ENCODE measurements around the gene ST3GAL3. TPM values are rescaled to one million over a fixed set of nuclear protein-coding genes. Genes with fewer than 3 reads are reported as not detected.

The ST3GAL3 gene
- total RNA-seq, 1 experiment from 2014 or later = 20.0 TPM

- H3K27me3 Mint-ChIP-seq (ENCODE audit: unreplicated experiment) = no peaks in the 10 kb centered on the region
- CTCF ChIA-PET = interaction anchor here (1.6 kb wide), 1 partner anchor 24 kb away, joined by 3 read pairs; no protein-coding TSS in a partner anchor
- H3K4me3 Mint-ChIP-seq (ENCODE audit: low read depth, unreplicated experiment) = peak overlapping the region; percentile 24
- TF ChIP-seq CTCF (IDR thresholded peaks at IDR 0.05; ENCODE audit: unreplicated experiment) = no peak
- peak overlapping the region; percentile 72 for H3K27ac Mint-ChIP-seq (ENCODE audit: unreplicated experiment)
- no peaks in the 10 kb centered on the region for H3K9me3 Mint-ChIP-seq (ENCODE audit: low read depth, unreplicated experiment)
- peaks cover 8% of the 10 kb centered on the region for H3K36me3 Mint-ChIP-seq (ENCODE audit: insufficient read depth, unreplicated experiment)
- BruUV-seq (replicated peaks) = no TSS peak
- H3K4me1 Mint-ChIP-seq (ENCODE audit: low read depth, unreplicated experiment) = peaks cover 68% of the 10 kb centered on the region
- DNase-seq = peak; percentile 60
- intact Hi-C loops (cut with micrococcal nuclease; ENCODE audit: unreplicated experiment) = no loop called here
Observed at GRCh38 chr1:43834280-43835081, 127.1 kb downstream of the ST3GAL3 start.

GRCh38 chr1:43835082-43836021 is 128.0 kb downstream of the ST3GAL3 start:
- no peaks in the 10 kb centered on the region for H3K9me3 Mint-ChIP-seq (ENCODE audit: low read depth, unreplicated experiment)
- no TSS peak for BruUV-seq (replicated peaks)
- H3K27ac Mint-ChIP-seq (ENCODE audit: unreplicated experiment) = peak overlapping the region; percentile 72
- H3K27me3 Mint-ChIP-seq (ENCODE audit: unreplicated experiment) = no peaks in the 10 kb centered on the region
- no peak for TF ChIP-seq CTCF (IDR thresholded peaks at IDR 0.05; ENCODE audit: unreplicated experiment)
- peaks cover 8% of the 10 kb centered on the region for H3K36me3 Mint-ChIP-seq (ENCODE audit: insufficient read depth, unreplicated experiment)
- H3K4me1 Mint-ChIP-seq (ENCODE audit: low read depth, unreplicated experiment) = peaks cover 66% of the 10 kb centered on the region
- DNase-seq = peak; percentile 79
- CTCF ChIA-PET = interaction anchor here (0.6 to 1.6 kb wide), 2 partner anchors 13 to 23 kb away, joined by 3 to 11 read pairs; no protein-coding TSS in a partner anchor
- peak overlapping the region; percentile 24 for H3K4me3 Mint-ChIP-seq (ENCODE audit: low read depth, unreplicated experiment)
- intact Hi-C loops (cut with micrococcal nuclease; ENCODE audit: unreplicated experiment) = no loop called here

GRCh38 chr1:43836267-43836951 is 129.1 kb downstream of the ST3GAL3 start:
- H3K4me3 Mint-ChIP-seq (ENCODE audit: low read depth, unreplicated experiment) = no peak overlapping the region
- peaks cover 58% of the 10 kb centered on the region for H3K4me1 Mint-ChIP-seq (ENCODE audit: low read depth, unreplicated experiment)
- CTCF ChIA-PET = interaction anchor here (0.6 to 1.0 kb wide), 2 partner anchors 12 to 20 kb away, joined by 3 to 11 read pairs; no protein-coding TSS in a partner anchor
- peak overlapping the region; percentile 41 for H3K27ac Mint-ChIP-seq (ENCODE audit: unreplicated experiment)
- intact Hi-C loops (cut with micrococcal nuclease; ENCODE audit: unreplicated experiment) = no loop called here
- H3K36me3 Mint-ChIP-seq (ENCODE audit: insufficient read depth, unreplicated experiment) = peaks cover 8% of the 10 kb centered on the region
- TF ChIP-seq CTCF (IDR thresholded peaks at IDR 0.05; ENCODE audit: unreplicated experiment) = no peak
- DNase-seq = peak; percentile 94
- H3K27me3 Mint-ChIP-seq (ENCODE audit: unreplicated experiment) = no peaks in the 10 kb centered on the region
- H3K9me3 Mint-ChIP-seq (ENCODE audit: low read depth, unreplicated experiment) = no peaks in the 10 kb centered on the region
- no TSS peak for BruUV-seq (replicated peaks)

GRCh38 chr1:43839056-43839455 is 131.7 kb downstream of the ST3GAL3 start:
- DNase-seq = no peak
- H3K4me1 Mint-ChIP-seq (ENCODE audit: low read depth, unreplicated experiment) = peaks cover 34% of the 10 kb centered on the region
- intact Hi-C loops (cut with micrococcal nuclease; ENCODE audit: unreplicated experiment) = no loop called here
- peaks cover 7% of the 10 kb centered on the region for H3K9me3 Mint-ChIP-seq (ENCODE audit: low read depth, unreplicated experiment)
- no peak overlapping the region for H3K27ac Mint-ChIP-seq (ENCODE audit: unreplicated experiment)
- H3K4me3 Mint-ChIP-seq (ENCODE audit: low read depth, unreplicated experiment) = no peak overlapping the region
- TF ChIP-seq CTCF (IDR thresholded peaks at IDR 0.05; ENCODE audit: unreplicated experiment) = no peak
- no TSS peak for BruUV-seq (replicated peaks)
- CTCF ChIA-PET = no interaction called here
- peaks cover 12% of the 10 kb centered on the region for H3K36me3 Mint-ChIP-seq (ENCODE audit: insufficient read depth, unreplicated experiment)
- H3K27me3 Mint-ChIP-seq (ENCODE audit: unreplicated experiment) = no peaks in the 10 kb centered on the region
